GM19452 (cell line): ENCODE results near the gene PKDCC.

Experiments used
- ATAC-seq: cut with Tn5 transposase; IDR thresholded peaks from one replicate; pipeline ENCODE4 v1.9.1; 2021; ENCODE audit not compliant: unreplicated experiment

PKDCC gene

GRCh38 chr2:42086500-42086953, 38.7 kb downstream of the PKDCC start:
- ATAC-seq = no peak

GRCh38 chr2:42087137-42087856, 39.5 kb downstream of the PKDCC start:
- ATAC-seq = no peak

- ATAC-seq = no peak
Observed at GRCh38 chr2:42087857-42088195, 40.0 kb downstream of the PKDCC start.

- peak; percentile 82 for ATAC-seq
Observed at GRCh38 chr2:42089340-42089925, 41.6 kb downstream of the PKDCC start.

GRCh38 chr2:42090216-42090615, 42.4 kb downstream of the PKDCC start:
- ATAC-seq = no peak

GRCh38 chr2:42091671-42092070, 43.9 kb downstream of the PKDCC start:
- ATAC-seq = no peak

GRCh38 chr2:42092084-42092996, 44.5 kb downstream of the PKDCC start:
- ATAC-seq = no peak

GRCh38 chr2:42094114-42094513, 46.3 kb downstream of the PKDCC start:
- ATAC-seq = no peak

GRCh38 chr2:42095923-42096408, 48.1 kb downstream of the PKDCC start:
- ATAC-seq = no peak

GRCh38 chr2:42096869-42097591, 49.2 kb downstream of the PKDCC start:
- ATAC-seq = peak; percentile 54

- ATAC-seq = no peak
Observed at GRCh38 chr2:42098571-42099437, 51.0 kb downstream of the PKDCC start.

GRCh38 chr2:42099438-42100173, 51.8 kb downstream of the PKDCC start:
- no peak for ATAC-seq

- ATAC-seq = no peak
Observed at GRCh38 chr2:42100683-42101205, 52.9 kb downstream of the PKDCC start.

GRCh38 chr2:42101206-42102023, 53.6 kb downstream of the PKDCC start:
- ATAC-seq = no peak

GRCh38 chr2:42102024-42102590, 54.3 kb downstream of the PKDCC start:
- ATAC-seq = peak; percentile 60

- no peak for ATAC-seq
Observed at GRCh38 chr2:42102591-42103450, 55.0 kb downstream of the PKDCC start.

GRCh38 chr2:42103829-42104228, 56.0 kb downstream of the PKDCC start:
- no peak for ATAC-seq
